LNCAP (cell line): ENCODE results near the gene GABBR2.

ENCODE experiments used
- TF ChIP-seq, protein P1 (sequence below): fragments of 450-650 bp; IDR thresholded peaks from 2 replicates; pipeline ENCODE4 v1.5.1; 2017; ENCODE audit warnings: mild to moderate bottlenecking

Gene GABBR2

DNA sequence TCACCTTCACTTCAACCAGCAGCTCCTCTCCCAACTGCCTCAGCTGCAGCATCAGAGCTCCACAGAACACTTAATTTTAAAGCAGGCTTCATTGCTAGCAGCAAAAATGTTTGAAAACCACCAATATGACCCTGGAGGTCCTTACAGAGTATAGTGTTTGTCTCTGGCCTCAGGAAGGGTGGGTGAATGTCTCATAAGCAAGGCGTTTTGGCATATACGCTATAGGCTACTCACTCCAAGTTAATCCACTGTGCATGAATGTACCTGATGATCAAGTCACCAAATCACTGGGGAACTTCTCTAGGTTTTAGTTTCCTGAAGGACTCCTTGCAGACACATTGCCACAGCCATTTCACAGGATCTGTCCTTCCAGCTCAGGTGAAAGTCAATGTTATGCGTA is 125.3 kb downstream of the GABBR2 start:
- TF ChIP-seq, protein P1, sequence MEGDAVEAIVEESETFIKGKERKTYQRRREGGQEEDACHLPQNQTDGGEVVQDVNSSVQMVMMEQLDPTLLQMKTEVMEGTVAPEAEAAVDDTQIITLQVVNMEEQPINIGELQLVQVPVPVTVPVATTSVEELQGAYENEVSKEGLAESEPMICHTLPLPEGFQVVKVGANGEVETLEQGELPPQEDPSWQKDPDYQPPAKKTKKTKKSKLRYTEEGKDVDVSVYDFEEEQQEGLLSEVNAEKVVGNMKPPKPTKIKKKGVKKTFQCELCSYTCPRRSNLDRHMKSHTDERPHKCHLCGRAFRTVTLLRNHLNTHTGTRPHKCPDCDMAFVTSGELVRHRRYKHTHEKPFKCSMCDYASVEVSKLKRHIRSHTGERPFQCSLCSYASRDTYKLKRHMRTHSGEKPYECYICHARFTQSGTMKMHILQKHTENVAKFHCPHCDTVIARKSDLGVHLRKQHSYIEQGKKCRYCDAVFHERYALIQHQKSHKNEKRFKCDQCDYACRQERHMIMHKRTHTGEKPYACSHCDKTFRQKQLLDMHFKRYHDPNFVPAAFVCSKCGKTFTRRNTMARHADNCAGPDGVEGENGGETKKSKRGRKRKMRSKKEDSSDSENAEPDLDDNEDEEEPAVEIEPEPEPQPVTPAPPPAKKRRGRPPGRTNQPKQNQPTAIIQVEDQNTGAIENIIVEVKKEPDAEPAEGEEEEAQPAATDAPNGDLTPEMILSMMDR, result no peak

DNA sequence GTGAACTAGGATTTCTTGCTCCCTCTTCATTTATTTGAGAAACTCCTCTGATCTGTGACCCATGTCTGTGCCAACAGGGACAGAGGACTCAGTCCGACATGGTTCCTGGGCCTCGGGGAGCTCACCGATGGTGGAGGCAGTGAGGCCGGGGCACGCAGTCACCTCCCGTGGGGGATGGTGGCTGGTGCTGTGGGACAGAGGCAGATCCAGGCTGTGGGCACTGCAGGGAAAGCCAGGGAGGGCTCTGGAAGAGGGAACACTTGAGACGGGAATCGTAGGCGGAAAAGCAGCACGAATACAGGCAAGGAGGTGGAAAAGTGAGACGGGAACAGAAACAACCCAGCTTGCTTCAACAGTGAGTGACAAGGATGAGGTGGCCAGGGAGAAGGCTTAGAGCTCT is 127.8 kb downstream of the GABBR2 start:
- TF ChIP-seq, protein P1, result no peak

- TF ChIP-seq, protein P1, result no peak
Observed at GRCh38 chr9:98579700-98580099, 129.0 kb downstream of the GABBR2 start.

DNA sequence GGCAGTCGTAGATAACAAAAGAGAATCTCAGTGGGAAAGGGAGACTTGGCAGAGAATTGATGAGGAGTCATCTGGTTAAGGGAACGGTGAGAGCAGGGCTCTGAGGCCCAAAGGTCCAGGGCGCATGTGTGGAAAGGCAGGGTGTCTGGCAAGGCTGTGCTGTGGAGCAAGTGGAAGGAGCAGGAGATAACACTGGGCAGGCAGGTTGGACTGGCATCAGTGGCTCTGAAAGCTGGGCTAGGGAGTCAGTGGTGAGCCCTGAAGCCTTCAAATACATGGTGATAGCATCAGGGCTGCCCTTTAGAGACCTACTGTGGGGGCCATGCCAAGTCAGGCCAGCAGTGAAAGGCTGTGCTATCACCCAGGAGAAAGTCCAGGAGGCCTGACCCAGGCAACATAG is 131.3 kb downstream of the GABBR2 start:
- TF ChIP-seq, protein P1, result no peak

- TF ChIP-seq, protein P1, result no peak
Observed at GRCh38 chr9:98576859-98577258, 131.9 kb downstream of the GABBR2 start.

DNA sequence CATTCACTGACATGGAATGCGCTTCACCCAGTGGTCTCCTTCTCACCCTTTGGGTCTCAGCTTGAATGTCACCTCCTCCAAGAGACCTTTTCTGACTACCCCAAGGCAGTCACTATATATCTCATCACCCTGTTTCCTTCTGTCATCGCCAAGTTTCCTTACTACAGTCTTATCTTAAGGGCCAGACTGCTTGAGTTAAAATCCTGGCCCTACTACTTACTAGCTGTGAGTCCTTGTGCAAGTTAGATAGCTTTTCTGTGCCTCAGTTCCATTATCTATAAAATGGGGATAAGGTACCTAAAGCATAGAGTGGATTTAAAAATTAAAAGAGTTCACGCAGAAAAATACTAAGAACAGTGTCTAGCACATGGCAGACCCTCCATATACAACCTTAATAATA is 132.4 kb downstream of the GABBR2 start:
- TF ChIP-seq, protein P1, result no peak

- TF ChIP-seq, protein P1, result no peak
Observed at GRCh38 chr9:98575379-98576346, 133.1 kb downstream of the GABBR2 start.
